A549 (cell line): ENCODE data around the gene LDLRAD1. TPM values are rescaled to one million over a fixed set of nuclear protein-coding genes. Genes with fewer than 3 reads are reported as not detected.

Experiments
- ATAC-seq, 2 experiments: fragments of 200-7000 bp in 1 of 2; fragments of >200 bp in 1 of 2; cut with Nextera tagmentation in 1 of 2; cut with Tn5 transposase in 1 of 2; 3 replicates each; pipeline versions ENCODE4 v1.8.0 to v1.9.1; 2018 to 2020; ENCODE audit warnings: mild to moderate bottlenecking in 1 of 2, moderate library complexity in 1 of 2
- CTCF ChIA-PET: fragments of 300-600 bp; sonication (Branson Sonifier 250); formaldehyde crosslinking; extraction: SDS; loops from one replicate; lab custom pipeline; 2021; ENCODE audit warnings: antibody characterized with exemption, inconsistent platforms; lab: Yijun Ruan, JAX
- POLR2A ChIA-PET: fragments of 350-600 bp; formaldehyde crosslinking; extraction: SDS; loops from one replicate; lab custom pipeline; 2021; ENCODE audit warnings: antibody characterized with exemption, inconsistent platforms; lab: Yijun Ruan, JAX
- DNase-seq, 2 experiments: peaks; one replicate each; pipeline versions ENCODE4 v3.0.0 to v3.0.0-alpha.2; 2011 to 2016; ENCODE audit warnings: low read depth in 1 of 2, low spot score in 1 of 2
- FAIRE-seq: peaks from 2 replicates; lab custom pipeline; 2011; peaks lifted over from hg19 to GRCh38; lab: Jason Lieb, UNC
- H3K27ac ChIP-seq, 2 experiments: fragments of >200 bp; sonication (Bioruptor Twin); formaldehyde crosslinking; 3 replicates each; pipeline ENCODE4 v1.5.1; 2016 to 2017
- H3K4me1 ChIP-seq: fragments of >200 bp; sonication (Bioruptor Twin); formaldehyde crosslinking; 3 replicates; pipeline ENCODE4 v1.6.1; 2016
- H3K4me2 ChIP-seq: fragments of >200 bp; sonication (Bioruptor Twin); formaldehyde crosslinking; 3 replicates; pipeline ENCODE4 v1.6.1; 2016
- H3K4me3 ChIP-seq: fragments of >200 bp; sonication (Bioruptor Twin); formaldehyde crosslinking; 3 replicates; pipeline ENCODE4 v1.5.1; 2016
- H3K9me3 ChIP-seq: fragments of >200 bp; sonication (Bioruptor Twin); formaldehyde crosslinking; 3 replicates; pipeline ENCODE4 v1.6.1; 2016
- BHLHE40 ChIP-seq: IDR thresholded peaks from 2 replicates; pipeline ENCODE4 v1.6.1; 2012; ENCODE audit warnings: low read depth, low read length, inconsistent platforms
- EHMT2 ChIP-seq: fragments of 200-600 bp; sonication (generic); IDR thresholded peaks from 2 replicates; pipeline ENCODE4 v1.6.1; 2016; ENCODE audit warnings: antibody characterized with exemption, low read depth, mild to moderate bottlenecking, moderate library complexity
- EP300 ChIP-seq, 2 experiments: fragments of >200 bp; sonication (Bioruptor Twin); formaldehyde crosslinking; IDR thresholded peaks; 2 replicates in 1 of 2; 3 replicates in 1 of 2; pipeline ENCODE4 v1.6.1; 2016 to 2017
- FOXS1 ChIP-seq: fragments of 250-450 bp; sonication (Bioruptor Pico); IDR thresholded peaks from 2 replicates; pipeline ENCODE4 v1.5.0; 2020; ENCODE audit warnings: mild to moderate bottlenecking, moderate library complexity
- GATA3 ChIP-seq: IDR thresholded peaks from 2 replicates; pipeline ENCODE4 v1.6.1; 2012; ENCODE audit warnings: borderline replicate concordance
- HEYL ChIP-seq: fragments of 250-450 bp; sonication (Bioruptor Pico); IDR thresholded peaks from 2 replicates; pipeline ENCODE4 v1.8.0; 2021; ENCODE audit warnings: mild to moderate bottlenecking, moderate library complexity
- HOXB5 ChIP-seq: fragments of 250-450 bp; sonication (Bioruptor Pico); IDR thresholded peaks from 2 replicates; pipeline ENCODE4 v1.5.0; 2020; ENCODE audit warnings: mild to moderate bottlenecking, moderate library complexity
- JUNB ChIP-seq: fragments of >200 bp; sonication (Bioruptor Twin); formaldehyde crosslinking; IDR thresholded peaks from 2 replicates; pipeline ENCODE4 v1.6.1; 2016
- KDM1A ChIP-seq: fragments of 200-600 bp; sonication (generic); IDR thresholded peaks from 2 replicates; pipeline ENCODE4 v1.6.1; 2016; ENCODE audit warnings: low read depth, mild to moderate bottlenecking
- KDM5A ChIP-seq: fragments of 200-600 bp; sonication (generic); IDR thresholded peaks from 2 replicates; pipeline ENCODE4 v1.6.1; 2016; ENCODE audit warnings: antibody characterized with exemption, mild to moderate bottlenecking
- MAZ ChIP-seq: fragments of 150-350 bp; IDR thresholded peaks from 2 replicates; pipeline ENCODE4 v1.6.1; 2014; ENCODE audit warnings: antibody characterized with exemption, low read depth, low read length, borderline replicate concordance
- NFE2L2 ChIP-seq: fragments of 150-350 bp; conservative IDR thresholded peaks from 2 replicates; pipeline ENCODE4 v1.6.1; 2014; ENCODE audit warnings: low read length
- POLR2A ChIP-seq: IDR thresholded peaks from 2 replicates; pipeline ENCODE4 v1.6.1; 2012; ENCODE audit warnings: mild to moderate bottlenecking, low read length
- RAD21 ChIP-seq, 2 experiments: fragments of >200 bp in 1 of 2; sonication (Bioruptor Twin) in 1 of 2; formaldehyde crosslinking in 1 of 2; IDR thresholded peaks in 1 of 2; conservative IDR thresholded peaks in 1 of 2; 2 replicates in 1 of 2; 3 replicates in 1 of 2; pipeline ENCODE4 v1.6.1; 2012 to 2018; ENCODE audit warnings: inconsistent platforms in 1 of 2
- RNF2 ChIP-seq: fragments of 200-600 bp; sonication (generic); IDR thresholded peaks from 2 replicates; pipeline ENCODE4 v1.6.1; 2016; ENCODE audit warnings: low read depth, mild to moderate bottlenecking, antibody characterized with exemption, moderate library complexity, borderline replicate concordance
- SREBF2 ChIP-seq: fragments of 450-650 bp; IDR thresholded peaks from 2 replicates; pipeline ENCODE4 v1.6.1; 2014; ENCODE audit warnings: mild to moderate bottlenecking, moderate library complexity
- TFCP2L1 ChIP-seq: fragments of 250-450 bp; sonication (Bioruptor Pico); IDR thresholded peaks from 2 replicates; pipeline ENCODE4 v1.5.0; 2021; ENCODE audit warnings: mild to moderate bottlenecking
- ZC3H11A ChIP-seq: fragments of 450-650 bp; IDR thresholded peaks from 2 replicates; pipeline ENCODE4 v1.6.1; 2014; ENCODE audit warnings: antibody characterized with exemption, mild to moderate bottlenecking
- ZNF302 ChIP-seq: fragments of 250-450 bp; sonication (Bioruptor Pico); IDR thresholded peaks from 2 replicates; pipeline ENCODE4 v1.9.0; 2021; ENCODE audit warnings: inconsistent platforms, mild to moderate bottlenecking, moderate library complexity
- WGBS: methylation state at CpG from one replicate; pipeline ENCODE4 v1.1.6; 2017; ENCODE audit errors: missing lambda C conversion rate; 5-methylcytosine and 5-hydroxymethylcytosine counted together
- polyA plus RNA-seq, 4 experiments: library from polyadenylated mRNA; depleted of rRNA in 3 of 4; stranded (reverse); fragments of >200 nt; fragmentation: RNase III in 1 of 4; extraction: RNeasy Plus Mini Kit Qiagen cat#74134 plus additional on column Dnase treatment in 1 of 4; gene quantifications; 2 replicates in 3 of 4; 3 replicates in 1 of 4; pipeline ENCODE4 v1.2.3, GENCODE V29; 2011 to 2017
- TF ChIP-seq, protein P1 (sequence below): IDR thresholded peaks from 2 replicates; pipeline ENCODE4 v1.6.1; 2012
- TF ChIP-seq, protein P2 (sequence below): fragments of 250-450 bp; sonication (Bioruptor Pico); IDR thresholded peaks from 2 replicates; pipeline ENCODE4 v1.5.0; 2021; ENCODE audit warnings: mild to moderate bottlenecking, moderate library complexity, borderline replicate concordance
- TF ChIP-seq, protein P3 (sequence below): fragments of >200 bp; sonication (Bioruptor Twin); formaldehyde crosslinking; IDR thresholded peaks from 3 replicates; pipeline ENCODE4 v1.5.1; 2016
- TF ChIP-seq, protein P4 (sequence below): fragments of >200 bp; sonication (Bioruptor Twin); formaldehyde crosslinking; IDR thresholded peaks from 3 replicates; pipeline ENCODE4 v1.6.1; 2016
- TF ChIP-seq, protein P5 (sequence below): fragments of >200 bp; sonication (Bioruptor Twin); formaldehyde crosslinking; IDR thresholded peaks from 2 replicates; pipeline ENCODE4 v1.6.1; 2016
- TF ChIP-seq, protein P6 (sequence below): fragments of 250-450 bp; sonication (Bioruptor Pico); IDR thresholded peaks from 2 replicates; pipeline ENCODE4 v1.5.0; 2020; ENCODE audit warnings: low read depth, mild to moderate bottlenecking, moderate library complexity

LDLRAD1 gene
- polyA plus RNA-seq, 2 of the 4 experiments (the other 2 are of a cell fraction) = 0.06 TPM; not detected in 1

DNA sequence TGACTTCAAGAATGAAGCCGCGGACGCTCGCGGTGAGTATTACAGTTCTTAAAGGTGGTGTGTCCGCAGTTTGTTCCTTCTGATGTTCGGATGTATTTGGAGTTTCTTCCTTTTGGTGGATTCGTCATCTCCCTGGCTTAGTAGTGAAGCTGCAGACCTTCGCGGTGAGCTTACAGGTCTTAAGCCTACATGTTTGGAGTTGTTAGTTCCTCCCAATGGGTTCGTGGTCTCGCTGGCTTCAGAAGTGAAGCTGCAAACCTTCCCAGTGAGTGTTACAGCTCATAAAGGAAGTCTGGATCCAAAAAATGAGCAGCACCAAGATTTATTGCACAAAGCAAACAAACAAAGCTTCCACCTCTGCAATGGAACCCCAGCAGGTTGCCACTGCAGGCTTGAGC is 14.7 kb downstream of the LDLRAD1 start:
- Histone ChIP-seq H3K4me3 (no peak overlapping the region), H3K27ac (no peak overlapping the region), H3K9me3 (no peaks in the 10 kb centered on the region), H3K4me2 (no peak overlapping the region), H3K4me1 (no peaks in the 10 kb centered on the region)
- DNase-seq = no peak
- TF ChIP-seq JUNB = no peak
- no peak for TF ChIP-seq MAZ
- TF ChIP-seq, protein P1, sequence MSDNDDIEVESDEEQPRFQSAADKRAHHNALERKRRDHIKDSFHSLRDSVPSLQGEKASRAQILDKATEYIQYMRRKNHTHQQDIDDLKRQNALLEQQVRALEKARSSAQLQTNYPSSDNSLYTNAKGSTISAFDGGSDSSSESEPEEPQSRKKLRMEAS = no peak
- TF ChIP-seq, protein P2, sequence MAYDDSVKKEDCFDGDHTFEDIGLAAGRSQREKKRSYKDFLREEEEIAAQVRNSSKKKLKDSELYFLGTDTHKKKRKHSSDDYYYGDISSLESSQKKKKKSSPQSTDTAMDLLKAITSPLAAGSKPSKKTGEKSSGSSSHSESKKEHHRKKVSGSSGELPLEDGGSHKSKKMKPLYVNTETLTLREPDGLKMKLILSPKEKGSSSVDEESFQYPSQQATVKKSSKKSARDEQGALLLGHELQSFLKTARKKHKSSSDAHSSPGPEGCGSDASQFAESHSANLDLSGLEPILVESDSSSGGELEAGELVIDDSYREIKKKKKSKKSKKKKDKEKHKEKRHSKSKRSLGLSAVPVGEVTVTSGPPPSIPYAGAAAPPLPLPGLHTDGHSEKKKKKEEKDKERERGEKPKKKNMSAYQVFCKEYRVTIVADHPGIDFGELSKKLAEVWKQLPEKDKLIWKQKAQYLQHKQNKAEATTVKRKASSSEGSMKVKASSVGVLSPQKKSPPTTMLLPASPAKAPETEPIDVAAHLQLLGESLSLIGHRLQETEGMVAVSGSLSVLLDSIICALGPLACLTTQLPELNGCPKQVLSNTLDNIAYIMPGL (CRISPR knock-in tag) = no peak
- TF ChIP-seq, protein P3, sequence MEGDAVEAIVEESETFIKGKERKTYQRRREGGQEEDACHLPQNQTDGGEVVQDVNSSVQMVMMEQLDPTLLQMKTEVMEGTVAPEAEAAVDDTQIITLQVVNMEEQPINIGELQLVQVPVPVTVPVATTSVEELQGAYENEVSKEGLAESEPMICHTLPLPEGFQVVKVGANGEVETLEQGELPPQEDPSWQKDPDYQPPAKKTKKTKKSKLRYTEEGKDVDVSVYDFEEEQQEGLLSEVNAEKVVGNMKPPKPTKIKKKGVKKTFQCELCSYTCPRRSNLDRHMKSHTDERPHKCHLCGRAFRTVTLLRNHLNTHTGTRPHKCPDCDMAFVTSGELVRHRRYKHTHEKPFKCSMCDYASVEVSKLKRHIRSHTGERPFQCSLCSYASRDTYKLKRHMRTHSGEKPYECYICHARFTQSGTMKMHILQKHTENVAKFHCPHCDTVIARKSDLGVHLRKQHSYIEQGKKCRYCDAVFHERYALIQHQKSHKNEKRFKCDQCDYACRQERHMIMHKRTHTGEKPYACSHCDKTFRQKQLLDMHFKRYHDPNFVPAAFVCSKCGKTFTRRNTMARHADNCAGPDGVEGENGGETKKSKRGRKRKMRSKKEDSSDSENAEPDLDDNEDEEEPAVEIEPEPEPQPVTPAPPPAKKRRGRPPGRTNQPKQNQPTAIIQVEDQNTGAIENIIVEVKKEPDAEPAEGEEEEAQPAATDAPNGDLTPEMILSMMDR = no peak
- TF ChIP-seq SREBF2 = no peak
- TF ChIP-seq HEYL (CRISPR knock-in tag) = no peak
- no peak for TF ChIP-seq RNF2
- TF ChIP-seq, protein P4, sequence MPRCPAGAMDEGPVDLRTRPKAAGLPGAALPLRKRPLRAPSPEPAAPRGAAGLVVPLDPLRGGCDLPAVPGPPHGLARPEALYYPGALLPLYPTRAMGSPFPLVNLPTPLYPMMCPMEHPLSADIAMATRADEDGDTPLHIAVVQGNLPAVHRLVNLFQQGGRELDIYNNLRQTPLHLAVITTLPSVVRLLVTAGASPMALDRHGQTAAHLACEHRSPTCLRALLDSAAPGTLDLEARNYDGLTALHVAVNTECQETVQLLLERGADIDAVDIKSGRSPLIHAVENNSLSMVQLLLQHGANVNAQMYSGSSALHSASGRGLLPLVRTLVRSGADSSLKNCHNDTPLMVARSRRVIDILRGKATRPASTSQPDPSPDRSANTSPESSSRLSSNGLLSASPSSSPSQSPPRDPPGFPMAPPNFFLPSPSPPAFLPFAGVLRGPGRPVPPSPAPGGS = no peak
- TF ChIP-seq KDM5A = no peak
- TF ChIP-seq BHLHE40 = no peak
- TF ChIP-seq EP300 (IDR thresholded peaks at IDR 0.05) = no peak
- TF ChIP-seq POLR2A = no peak
- TF ChIP-seq, protein P5, sequence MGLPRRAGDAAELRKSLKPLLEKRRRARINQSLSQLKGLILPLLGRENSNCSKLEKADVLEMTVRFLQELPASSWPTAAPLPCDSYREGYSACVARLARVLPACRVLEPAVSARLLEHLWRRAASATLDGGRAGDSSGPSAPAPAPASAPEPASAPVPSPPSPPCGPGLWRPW = no peak
- TF ChIP-seq FOXS1 = no peak
- TF ChIP-seq TFCP2L1 (CRISPR knock-in tag) = no peak
- ChIA-PET CTCF (interaction anchor here (1.6 kb wide), 1 partner anchor 44 kb away, joined by 3 read pairs; no protein-coding TSS in a partner anchor), POLR2A (no interaction called here)
- WGBS = 80% methylated on average over 12 of the region's 12 CpGs
- no peak for FAIRE-seq
- no peak for ATAC-seq

DNA sequence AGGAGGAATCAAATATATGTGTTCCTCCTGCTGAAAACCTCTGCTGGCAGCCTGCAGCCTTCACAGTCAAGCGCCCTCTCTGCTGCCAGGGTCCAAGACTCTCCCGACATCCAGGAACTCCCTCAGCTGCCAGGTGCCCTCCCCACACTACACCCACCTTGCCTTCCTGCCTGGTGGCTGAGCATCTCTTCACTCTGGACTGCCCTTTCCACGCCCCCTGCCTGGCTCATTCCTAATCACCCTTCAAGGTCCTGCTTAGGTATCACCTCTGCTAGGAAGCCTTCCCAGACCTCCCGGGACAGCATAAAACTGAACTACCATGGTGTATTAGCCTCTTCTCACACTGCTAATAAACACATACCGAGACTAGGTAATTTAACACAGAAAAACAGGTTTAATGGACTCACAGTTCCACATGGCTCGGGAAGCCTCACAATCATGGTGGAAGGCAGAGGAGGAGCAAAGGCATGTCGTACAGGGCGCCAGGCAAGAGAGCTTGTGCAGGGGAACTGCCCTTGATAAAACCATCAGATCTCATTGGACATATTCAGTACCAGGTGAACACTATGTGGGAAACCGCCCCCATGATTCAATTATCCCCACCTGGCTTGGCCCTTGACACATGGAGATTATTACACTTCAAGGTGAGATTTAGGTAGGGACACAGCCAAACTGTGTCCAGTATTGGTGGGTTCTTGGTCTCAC is 15.3 kb downstream of the LDLRAD1 start:
- H3K9me3 ChIP-seq = no peaks in the 10 kb centered on the region
- peak in 1 of 2 experiments; percentile 34; a peak in 2 of 6 replicates for ATAC-seq
- WGBS = 13% methylated on average over 7 of the region's 9 CpGs

DNA sequence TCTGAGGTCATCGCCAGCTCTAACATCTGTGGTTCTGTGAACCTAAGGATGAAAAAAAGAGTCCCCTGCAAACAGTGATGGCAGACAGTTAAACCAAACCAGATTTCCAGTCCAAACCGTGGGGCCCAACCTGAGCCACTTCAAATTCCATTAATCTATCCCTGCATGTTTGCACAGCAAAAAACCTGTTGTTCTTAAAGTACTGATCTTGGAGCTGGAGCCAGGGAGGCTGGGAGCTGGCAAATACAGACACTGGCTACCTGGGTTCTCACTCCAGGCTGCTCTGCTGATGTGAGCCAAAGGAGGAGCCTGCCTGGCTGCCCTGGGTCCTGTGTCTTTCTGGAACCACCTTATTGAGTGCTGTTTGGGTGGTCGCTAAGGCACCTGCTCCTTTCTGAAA is 16.4 kb downstream of the LDLRAD1 start:
- WGBS = 33% methylated on average over 3 of the region's 3 CpGs
- H3K4me1 ChIP-seq = no peaks in the 10 kb centered on the region
- CTCF ChIA-PET = no interaction called here
- no peak overlapping the region for H3K4me2 ChIP-seq
- no peak for DNase-seq
- H3K9me3 ChIP-seq = no peaks in the 10 kb centered on the region
- no peak overlapping the region for H3K4me3 ChIP-seq
- no peak overlapping the region for H3K27ac ChIP-seq
- POLR2A ChIA-PET = no interaction called here
- no peak for FAIRE-seq
- no peak; a peak in 1 of 6 replicates for ATAC-seq
- TF ChIP-seq TFCP2L1 (CRISPR knock-in tag) (no peak), GATA3 (no peak), ZNF302 (CRISPR knock-in tag) (no peak), SREBF2 (no peak), NFE2L2 (no peak), RAD21 (conservative IDR thresholded peaks at IDR 0.05 in 1 of 2, IDR thresholded peaks at IDR 0.05 in 1 of 2) (no peak)
- TF ChIP-seq, protein P2 (CRISPR knock-in tag) = no peak
- TF ChIP-seq, protein P6, sequence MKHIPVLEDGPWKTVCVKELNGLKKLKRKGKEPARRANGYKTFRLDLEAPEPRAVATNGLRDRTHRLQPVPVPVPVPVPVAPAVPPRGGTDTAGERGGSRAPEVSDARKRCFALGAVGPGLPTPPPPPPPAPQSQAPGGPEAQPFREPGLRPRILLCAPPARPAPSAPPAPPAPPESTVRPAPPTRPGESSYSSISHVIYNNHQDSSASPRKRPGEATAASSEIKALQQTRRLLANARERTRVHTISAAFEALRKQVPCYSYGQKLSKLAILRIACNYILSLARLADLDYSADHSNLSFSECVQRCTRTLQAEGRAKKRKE (CRISPR knock-in tag) = no peak
- TF ChIP-seq, protein P1 = no peak

More for the DNA sequence above, 15.3 kb downstream of the LDLRAD1 start:
- POLR2A ChIA-PET = no interaction called here
- Histone ChIP-seq H3K4me1 (no peaks in the 10 kb centered on the region), H3K4me3 (no peak overlapping the region), H3K4me2 (no peak overlapping the region), H3K27ac (no peak overlapping the region)
- no peak for FAIRE-seq
- CTCF ChIA-PET = interaction anchor here (1.6 kb wide), 1 partner anchor 43 kb away, joined by 3 read pairs; no protein-coding TSS in a partner anchor
- no peak for TF ChIP-seq KDM1A
- no peak for TF ChIP-seq EHMT2
- TF ChIP-seq ZC3H11A = no peak
- TF ChIP-seq HOXB5 (CRISPR knock-in tag) = no peak
- no peak for TF ChIP-seq NFE2L2
- no peak for DNase-seq
